ENCODE measurements around the gene PRUNE2. TPM values are rescaled to one million over a fixed set of nuclear protein-coding genes. Genes with fewer than 3 reads are reported as not detected.

The PRUNE2 gene
- total RNA-seq, 1 donor from 2014 or later: 4.3 TPM

- peaks cover 16% of the 10 kb centered on the region for H3K27me3 Mint-ChIP-seq (ENCODE audit: low read depth)
- DNase-seq (ENCODE audit: low read depth, low spot score): peak; percentile 17
- H3K9me3 Mint-ChIP-seq: no peaks in the 10 kb centered on the region
- TF ChIP-seq CTCF (conservative IDR thresholded peaks at IDR 0.05): peak; percentile 86
- H3K27ac Mint-ChIP-seq (ENCODE audit: unreplicated experiment): no peak overlapping the region
- H3K4me3 Mint-ChIP-seq: no peak overlapping the region
- peaks cover 11% of the 10 kb centered on the region for H3K4me1 Mint-ChIP-seq
- H3K36me3 Mint-ChIP-seq (ENCODE audit: low read depth): no peaks in the 10 kb centered on the region
Observed at GRCh38 chr9:76704593-76705204, 201.2 kb downstream of the PRUNE2 start.

- Mint-ChIP-seq H3K27ac (ENCODE audit: unreplicated experiment) (no peak overlapping the region), H3K4me1 (peaks cover 11% of the 10 kb centered on the region)
- TF ChIP-seq CTCF (conservative IDR thresholded peaks at IDR 0.05): no peak
Observed at GRCh38 chr9:76703270-76703669, 202.6 kb downstream of the PRUNE2 start.

GRCh38 chr9:76701441-76702039 is 204.4 kb downstream of the PRUNE2 start:
- DNase-seq (ENCODE audit: low read depth, low spot score): no peak
- H3K27ac Mint-ChIP-seq (ENCODE audit: unreplicated experiment): no peak overlapping the region
- peaks cover 12% of the 10 kb centered on the region for H3K27me3 Mint-ChIP-seq (ENCODE audit: low read depth)
- H3K4me1 Mint-ChIP-seq: peaks cover 11% of the 10 kb centered on the region
- H3K36me3 Mint-ChIP-seq (ENCODE audit: low read depth): no peaks in the 10 kb centered on the region
- H3K9me3 Mint-ChIP-seq: no peaks in the 10 kb centered on the region
- H3K4me3 Mint-ChIP-seq: no peak overlapping the region
- no peak for TF ChIP-seq CTCF (conservative IDR thresholded peaks at IDR 0.05)

More at GRCh38 chr9:76703270-76703669, 202.6 kb downstream of the PRUNE2 start:
- Mint-ChIP-seq H3K36me3 (ENCODE audit: low read depth) (no peaks in the 10 kb centered on the region), H3K9me3 (no peaks in the 10 kb centered on the region), H3K4me3 (no peak overlapping the region), H3K27me3 (ENCODE audit: low read depth) (peaks cover 14% of the 10 kb centered on the region)
- no peak for DNase-seq (ENCODE audit: low read depth, low spot score)

- TF ChIP-seq CTCF (conservative IDR thresholded peaks at IDR 0.05): no peak
- peaks cover 11% of the 10 kb centered on the region for H3K4me1 Mint-ChIP-seq
- H3K36me3 Mint-ChIP-seq (ENCODE audit: low read depth): no peaks in the 10 kb centered on the region
- H3K9me3 Mint-ChIP-seq: no peaks in the 10 kb centered on the region
- H3K4me3 Mint-ChIP-seq: no peak overlapping the region
- peaks cover 7% of the 10 kb centered on the region for H3K27me3 Mint-ChIP-seq (ENCODE audit: low read depth)
- no peak overlapping the region for H3K27ac Mint-ChIP-seq (ENCODE audit: unreplicated experiment)
- no peak for DNase-seq (ENCODE audit: low read depth, low spot score)
Observed at GRCh38 chr9:76700916-76701315, 205.0 kb downstream of the PRUNE2 start.

GRCh38 chr9:76699971-76700370 is 205.9 kb downstream of the PRUNE2 start:
- Mint-ChIP-seq H3K4me3 (no peak overlapping the region), H3K36me3 (ENCODE audit: low read depth) (no peaks in the 10 kb centered on the region), H3K27ac (ENCODE audit: unreplicated experiment) (no peak overlapping the region), H3K9me3 (no peaks in the 10 kb centered on the region), H3K4me1 (peaks cover 11% of the 10 kb centered on the region), H3K27me3 (ENCODE audit: low read depth) (peaks cover 4% of the 10 kb centered on the region)
- no peak for TF ChIP-seq CTCF (conservative IDR thresholded peaks at IDR 0.05)
- DNase-seq (ENCODE audit: low read depth, low spot score): no peak

Measured in neural crest cell (in vitro differentiated cells).